Lower lobe of right lung (tissue), 2 donors: ENCODE results near the gene SLC66A2. TPM values are rescaled to one million over a fixed set of nuclear protein-coding genes. Genes with fewer than 3 reads are reported as not detected.
A peak's percentile ranks its signal among the peaks of the same experiment; 100 is the strongest.

Experiments used
- ATAC-seq, 2 donors: fragments of 200-7000 bp; cut with Tn5 transposase; one replicate each; pipeline ENCODE4 v1.9.1; 2020 to 2022; ENCODE audit warnings: mild to moderate bottlenecking in 2 of 2, moderate library complexity in 2 of 2
- DNase-seq: peaks from one replicate; pipeline ENCODE4 v3.0.0-alpha.2; 2020
- H3K27ac ChIP-seq: fragments of 200-600 bp; one replicate; pipeline ENCODE4 v1.8.0; 2022
- H3K27me3 ChIP-seq: fragments of 200-600 bp; one replicate; pipeline ENCODE4 v1.8.0; 2022; ENCODE audit warnings: low read depth
- H3K36me3 ChIP-seq: fragments of 200-600 bp; one replicate; pipeline ENCODE4 v1.8.0; 2022; ENCODE audit warnings: mild to moderate bottlenecking
- H3K4me1 ChIP-seq: fragments of 200-600 bp; one replicate; pipeline ENCODE4 v1.8.0; 2022
- H3K4me3 ChIP-seq: fragments of 200-600 bp; one replicate; pipeline ENCODE4 v1.8.0; 2022; ENCODE audit warnings: mild to moderate bottlenecking
- H3K9me3 ChIP-seq: fragments of 200-600 bp; one replicate; pipeline ENCODE4 v1.8.0; 2022
- intact Hi-C: fragments of 100-400 bp; cut with DNase I; formaldehyde crosslinking; loops from one replicate; pipeline ENCODE4 v1.11.0; 2022
- total RNA-seq: library from RNA; stranded (reverse); fragmentation: NEBNext Ultra II Directional; extraction: Animal tissue kit (Norgen Biotek cat#: 25700); gene quantifications from one replicate; pipeline ENCODE4 v1.2.1, GENCODE V29; 2021
- TF ChIP-seq, protein P1 (sequence below): fragments of 200-600 bp; IDR thresholded peaks from one replicate; pipeline ENCODE4 v1.8.0; 2022; ENCODE audit warnings: antibody characterized with exemption, mild to moderate bottlenecking
- donor health status: DM: no; HTN: yes; CAD: no; lungs with severe emphysema.

The SLC66A2 gene
- total RNA-seq, 1 donor from 2014 or later: 54.2 TPM

DNA sequence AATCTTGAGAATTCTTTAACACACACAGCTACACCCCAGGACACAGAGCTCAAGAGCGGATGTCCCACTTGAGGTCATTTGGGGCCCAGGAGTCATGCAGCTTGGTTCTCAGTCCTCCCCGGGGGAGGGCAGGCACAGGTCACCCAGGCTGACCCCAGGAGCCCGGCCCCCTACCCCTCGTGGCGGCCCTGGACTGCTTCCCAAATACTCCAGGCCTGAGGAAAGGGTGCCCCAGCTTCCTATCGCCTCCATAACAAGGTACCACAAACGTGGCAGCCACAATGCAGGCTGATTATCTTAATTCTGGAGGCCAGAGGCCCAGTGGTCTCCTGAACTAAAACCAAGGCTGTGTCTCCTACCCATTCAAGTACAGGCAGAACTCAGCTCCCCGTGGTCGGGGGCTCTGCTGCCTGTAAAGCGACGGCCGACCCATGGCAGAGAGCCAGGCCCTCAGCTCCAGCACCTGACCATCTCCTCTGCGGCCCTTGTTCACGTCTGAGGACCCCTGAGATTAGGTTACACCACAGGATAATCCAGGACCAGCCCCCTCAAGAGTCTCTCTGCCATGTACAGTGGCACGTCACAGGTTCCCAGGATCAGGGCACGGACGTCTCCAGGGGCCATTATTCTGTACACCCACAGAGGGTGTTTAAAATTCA, 10.5 kb downstream of the SLC66A2 start:
- Histone ChIP-seq H3K4me3 (no peak overlapping the region), H3K4me1 (peaks cover 18% of the 10 kb centered on the region), H3K27me3 (no peaks in the 10 kb centered on the region), H3K9me3 (no peaks in the 10 kb centered on the region), H3K36me3 (peaks cover 58% of the 10 kb centered on the region), H3K27ac (no peak overlapping the region)
- DNase-seq: peak; percentile 32
- no peak for ATAC-seq
- intact Hi-C loops: no loop called here
- TF ChIP-seq, protein P1, sequence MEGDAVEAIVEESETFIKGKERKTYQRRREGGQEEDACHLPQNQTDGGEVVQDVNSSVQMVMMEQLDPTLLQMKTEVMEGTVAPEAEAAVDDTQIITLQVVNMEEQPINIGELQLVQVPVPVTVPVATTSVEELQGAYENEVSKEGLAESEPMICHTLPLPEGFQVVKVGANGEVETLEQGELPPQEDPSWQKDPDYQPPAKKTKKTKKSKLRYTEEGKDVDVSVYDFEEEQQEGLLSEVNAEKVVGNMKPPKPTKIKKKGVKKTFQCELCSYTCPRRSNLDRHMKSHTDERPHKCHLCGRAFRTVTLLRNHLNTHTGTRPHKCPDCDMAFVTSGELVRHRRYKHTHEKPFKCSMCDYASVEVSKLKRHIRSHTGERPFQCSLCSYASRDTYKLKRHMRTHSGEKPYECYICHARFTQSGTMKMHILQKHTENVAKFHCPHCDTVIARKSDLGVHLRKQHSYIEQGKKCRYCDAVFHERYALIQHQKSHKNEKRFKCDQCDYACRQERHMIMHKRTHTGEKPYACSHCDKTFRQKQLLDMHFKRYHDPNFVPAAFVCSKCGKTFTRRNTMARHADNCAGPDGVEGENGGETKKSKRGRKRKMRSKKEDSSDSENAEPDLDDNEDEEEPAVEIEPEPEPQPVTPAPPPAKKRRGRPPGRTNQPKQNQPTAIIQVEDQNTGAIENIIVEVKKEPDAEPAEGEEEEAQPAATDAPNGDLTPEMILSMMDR: no peak

- H3K4me3 ChIP-seq: no peak overlapping the region
- ATAC-seq (peak in 1 of 2 donors; percentile 5), DNase-seq (peak; percentile 22)
- H3K9me3 ChIP-seq: no peaks in the 10 kb centered on the region
- H3K36me3 ChIP-seq: peaks cover 60% of the 10 kb centered on the region
- H3K27me3 ChIP-seq: no peaks in the 10 kb centered on the region
- no peak overlapping the region for H3K27ac ChIP-seq
- TF ChIP-seq, protein P1: no peak
- intact Hi-C loops: no loop called here
- peaks cover 11% of the 10 kb centered on the region for H3K4me1 ChIP-seq
Measured at GRCh38 chr18:79940126-79940813, 11.2 kb downstream of the SLC66A2 start.

GRCh38 chr18:79939096-79939495, 12.4 kb downstream of the SLC66A2 start:
- H3K27ac ChIP-seq: no peak overlapping the region
- no peaks in the 10 kb centered on the region for H3K9me3 ChIP-seq
- TF ChIP-seq, protein P1: no peak
- peaks cover 11% of the 10 kb centered on the region for H3K4me1 ChIP-seq
- peaks cover 60% of the 10 kb centered on the region for H3K36me3 ChIP-seq
- H3K27me3 ChIP-seq: no peaks in the 10 kb centered on the region
- ATAC-seq: peak; percentile 42 to 43
- no peak overlapping the region for H3K4me3 ChIP-seq
- peak; percentile 29 for DNase-seq
- intact Hi-C loops: no loop called here

DNA sequence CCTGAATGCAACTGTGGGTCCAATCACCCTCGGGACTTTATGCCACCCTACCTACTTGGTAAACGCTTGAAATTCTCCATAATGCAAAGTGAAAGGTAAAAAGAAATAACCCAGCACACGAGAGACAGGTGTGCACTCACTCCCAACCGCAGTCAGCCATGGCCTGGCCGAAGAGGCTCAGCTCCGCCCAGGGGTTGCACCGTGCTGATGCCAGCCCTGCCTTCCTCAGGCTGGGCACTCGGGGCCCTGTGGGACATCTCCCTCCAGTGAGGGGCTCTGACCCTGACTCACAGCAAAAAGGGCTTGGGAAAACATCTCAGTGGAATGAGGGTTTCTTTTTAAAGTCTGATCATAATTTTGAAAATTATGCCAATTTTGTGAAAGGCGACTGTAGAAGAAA, 13.3 kb downstream of the SLC66A2 start:
- peak; percentile 37 for DNase-seq
- Histone ChIP-seq H3K27me3 (no peaks in the 10 kb centered on the region), H3K4me3 (no peak overlapping the region), H3K4me1 (peaks cover 9% of the 10 kb centered on the region), H3K27ac (no peak overlapping the region), H3K9me3 (peaks cover 1% of the 10 kb centered on the region), H3K36me3 (peaks cover 57% of the 10 kb centered on the region)
- intact Hi-C loops: no loop called here
- ATAC-seq: no peak
- TF ChIP-seq, protein P1: no peak

DNA sequence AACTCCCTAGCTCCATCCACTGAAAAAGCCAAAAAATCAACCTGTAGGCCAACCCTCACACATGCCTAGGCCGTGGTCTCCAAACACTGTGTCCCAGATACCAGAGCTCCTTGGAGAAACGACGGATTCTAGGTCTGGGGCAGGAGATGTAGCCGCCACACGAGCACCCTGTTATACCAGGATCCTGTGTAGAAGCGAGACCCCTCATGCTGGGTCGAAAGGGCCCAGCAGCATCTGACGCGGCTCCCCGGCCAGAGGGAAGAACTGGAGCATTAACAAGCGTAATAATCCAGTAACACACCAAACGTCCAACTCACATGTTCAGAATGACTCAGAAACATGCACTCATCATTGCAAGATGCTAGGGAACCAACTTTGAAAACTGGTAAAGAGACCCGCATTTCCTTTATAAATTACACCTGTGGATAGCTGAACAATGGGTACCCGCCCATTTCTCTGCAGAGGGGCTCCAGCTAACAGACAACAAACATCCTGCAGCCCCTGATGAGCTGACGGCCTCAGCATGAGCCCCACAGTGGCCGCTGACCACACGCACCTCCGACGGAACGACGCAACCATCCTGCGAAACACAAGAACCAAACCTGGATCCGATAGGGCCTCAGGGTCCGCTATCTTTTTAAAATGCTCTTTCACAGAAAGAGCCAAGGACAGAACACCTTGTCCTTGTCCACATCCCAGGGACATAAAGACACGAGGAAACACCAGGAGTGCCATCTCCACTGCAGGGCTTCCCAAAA, 14.2 kb downstream of the SLC66A2 start:
- Histone ChIP-seq H3K27me3 (no peaks in the 10 kb centered on the region), H3K9me3 (peaks cover 10% of the 10 kb centered on the region), H3K27ac (no peak overlapping the region), H3K4me3 (no peak overlapping the region), H3K36me3 (peaks cover 48% of the 10 kb centered on the region), H3K4me1 (peaks cover 9% of the 10 kb centered on the region)
- TF ChIP-seq, protein P1: no peak
- DNase-seq (peak; percentile 32), ATAC-seq (no peak)
- intact Hi-C loops: no loop called here
